Measurements from ENCODE around the gene ABL2. TPM values are rescaled to one million over a fixed set of nuclear protein-coding genes. Genes with fewer than 3 reads are reported as not detected.

Gene ABL2
- total RNA-seq, 1 experiment from 2014 or later: 38.3 TPM

DNA sequence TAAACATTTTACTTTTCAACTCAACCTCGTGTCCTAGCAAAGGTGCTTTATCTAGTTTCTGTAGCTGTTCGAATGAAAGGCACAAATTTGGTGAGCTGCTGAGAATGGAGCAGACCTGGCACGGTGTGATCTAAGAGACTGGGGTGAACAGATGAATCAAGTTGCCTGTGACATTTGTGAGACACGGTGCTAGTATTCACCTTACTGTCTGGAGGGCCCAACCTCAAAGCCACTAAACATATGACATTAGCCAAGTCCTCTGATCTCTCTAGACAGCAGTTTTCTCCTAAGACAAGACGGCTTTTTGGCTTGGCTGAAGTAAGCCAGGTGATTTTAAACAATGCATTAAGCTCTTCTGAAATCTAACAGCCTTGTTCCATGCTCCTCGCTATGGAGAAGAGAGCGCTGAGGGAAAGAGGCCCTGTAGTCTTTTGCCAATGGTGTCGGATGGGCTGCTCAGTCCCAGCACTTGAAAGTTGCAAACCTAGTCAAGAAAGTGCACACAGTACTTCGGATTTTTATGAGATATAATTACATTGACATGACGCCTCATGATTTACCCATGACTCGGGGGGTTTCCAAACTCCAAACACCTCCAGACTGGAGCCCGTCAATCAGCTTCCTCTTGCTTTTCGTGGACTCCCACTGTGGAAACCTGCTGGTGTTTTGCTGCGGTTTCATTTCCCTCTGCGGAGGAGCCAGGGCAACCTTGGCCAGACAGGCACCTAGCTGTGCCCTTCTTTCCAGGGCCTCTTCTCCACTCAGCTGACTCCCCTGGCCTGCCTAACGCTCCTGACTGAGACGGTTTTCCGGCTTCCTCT, 148.4 kb downstream of the ABL2 start:
- TF ChIP-seq, protein P1, sequence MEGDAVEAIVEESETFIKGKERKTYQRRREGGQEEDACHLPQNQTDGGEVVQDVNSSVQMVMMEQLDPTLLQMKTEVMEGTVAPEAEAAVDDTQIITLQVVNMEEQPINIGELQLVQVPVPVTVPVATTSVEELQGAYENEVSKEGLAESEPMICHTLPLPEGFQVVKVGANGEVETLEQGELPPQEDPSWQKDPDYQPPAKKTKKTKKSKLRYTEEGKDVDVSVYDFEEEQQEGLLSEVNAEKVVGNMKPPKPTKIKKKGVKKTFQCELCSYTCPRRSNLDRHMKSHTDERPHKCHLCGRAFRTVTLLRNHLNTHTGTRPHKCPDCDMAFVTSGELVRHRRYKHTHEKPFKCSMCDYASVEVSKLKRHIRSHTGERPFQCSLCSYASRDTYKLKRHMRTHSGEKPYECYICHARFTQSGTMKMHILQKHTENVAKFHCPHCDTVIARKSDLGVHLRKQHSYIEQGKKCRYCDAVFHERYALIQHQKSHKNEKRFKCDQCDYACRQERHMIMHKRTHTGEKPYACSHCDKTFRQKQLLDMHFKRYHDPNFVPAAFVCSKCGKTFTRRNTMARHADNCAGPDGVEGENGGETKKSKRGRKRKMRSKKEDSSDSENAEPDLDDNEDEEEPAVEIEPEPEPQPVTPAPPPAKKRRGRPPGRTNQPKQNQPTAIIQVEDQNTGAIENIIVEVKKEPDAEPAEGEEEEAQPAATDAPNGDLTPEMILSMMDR (IDR thresholded peaks at IDR 0.05): no peak
- TF ChIP-seq POLR2AphosphoS5 (IDR thresholded peaks at IDR 0.05; ENCODE audit: low read depth, low read length) (no peak), SIN3A (IDR thresholded peaks at IDR 0.05; ENCODE audit: borderline replicate concordance, insufficient read depth, low read depth, low read length) (no peak), TCF7L2 (IDR thresholded peaks at IDR 0.05; ENCODE audit: low read depth, low read length) (no peak)
- TF ChIP-seq, protein P2, sequence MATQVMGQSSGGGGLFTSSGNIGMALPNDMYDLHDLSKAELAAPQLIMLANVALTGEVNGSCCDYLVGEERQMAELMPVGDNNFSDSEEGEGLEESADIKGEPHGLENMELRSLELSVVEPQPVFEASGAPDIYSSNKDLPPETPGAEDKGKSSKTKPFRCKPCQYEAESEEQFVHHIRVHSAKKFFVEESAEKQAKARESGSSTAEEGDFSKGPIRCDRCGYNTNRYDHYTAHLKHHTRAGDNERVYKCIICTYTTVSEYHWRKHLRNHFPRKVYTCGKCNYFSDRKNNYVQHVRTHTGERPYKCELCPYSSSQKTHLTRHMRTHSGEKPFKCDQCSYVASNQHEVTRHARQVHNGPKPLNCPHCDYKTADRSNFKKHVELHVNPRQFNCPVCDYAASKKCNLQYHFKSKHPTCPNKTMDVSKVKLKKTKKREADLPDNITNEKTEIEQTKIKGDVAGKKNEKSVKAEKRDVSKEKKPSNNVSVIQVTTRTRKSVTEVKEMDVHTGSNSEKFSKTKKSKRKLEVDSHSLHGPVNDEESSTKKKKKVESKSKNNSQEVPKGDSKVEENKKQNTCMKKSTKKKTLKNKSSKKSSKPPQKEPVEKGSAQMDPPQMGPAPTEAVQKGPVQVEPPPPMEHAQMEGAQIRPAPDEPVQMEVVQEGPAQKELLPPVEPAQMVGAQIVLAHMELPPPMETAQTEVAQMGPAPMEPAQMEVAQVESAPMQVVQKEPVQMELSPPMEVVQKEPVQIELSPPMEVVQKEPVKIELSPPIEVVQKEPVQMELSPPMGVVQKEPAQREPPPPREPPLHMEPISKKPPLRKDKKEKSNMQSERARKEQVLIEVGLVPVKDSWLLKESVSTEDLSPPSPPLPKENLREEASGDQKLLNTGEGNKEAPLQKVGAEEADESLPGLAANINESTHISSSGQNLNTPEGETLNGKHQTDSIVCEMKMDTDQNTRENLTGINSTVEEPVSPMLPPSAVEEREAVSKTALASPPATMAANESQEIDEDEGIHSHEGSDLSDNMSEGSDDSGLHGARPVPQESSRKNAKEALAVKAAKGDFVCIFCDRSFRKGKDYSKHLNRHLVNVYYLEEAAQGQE (IDR thresholded peaks at IDR 0.05; ENCODE audit: insufficient read depth in 1 of 2, low read depth in 2 of 2, low read length in 1 of 2): no peak
- Histone ChIP-seq H3K4me3 (ENCODE audit: low read depth in 2 of 2, low read length in 2 of 2) (peak overlapping the region; percentile 74 to 85), H3K36me3 (ENCODE audit: control insufficient read depth, insufficient read depth, low read length) (peaks cover 2% of the 10 kb centered on the region; the same call in 1 of the 2 replicates), H3K27ac (ENCODE audit: low read length) (peak overlapping the region; percentile 91), H3K4me1 (ENCODE audit: control insufficient read depth, insufficient read depth, low read length) (peaks cover 5% of the 10 kb centered on the region; the same call in 1 of the 2 replicates), H3K9me3 (ENCODE audit: control insufficient read depth, insufficient read depth, low read depth, low read length) (no peaks in the 10 kb centered on the region), H3K27me3 (ENCODE audit: control insufficient read depth, insufficient read depth, low read length) (no peaks in the 10 kb centered on the region)
- in situ Hi-C loops (cut with HindIII; ENCODE audit: low pct_unique_long_range_greater_than_20kb, low sequenced_read_pairs) (no loop called here), intact Hi-C loops (cut with micrococcal nuclease; ENCODE audit: unreplicated experiment) (loop anchor here (2.0 to 10.0 kb wide), 3 partner anchors 114 to 288 kb away; partner anchors contain the start of gene SOAT1)
- ChIA-PET CTCF (interaction anchor here (0.6 kb wide), 1 partner anchor 249 kb away, joined by 3 read pairs; no protein-coding TSS in a partner anchor), POLR2A (interaction anchor here (0.7 kb wide), 1 partner anchor 170 kb away, joined by 11 read pairs; no protein-coding TSS in a partner anchor)
- BruUV-seq (replicated peaks): TSS peak; percentile 90
- ATAC-seq (peak; percentile 2), DNase-seq (ENCODE audit: low read depth, low spot score) (no peak)

DNA sequence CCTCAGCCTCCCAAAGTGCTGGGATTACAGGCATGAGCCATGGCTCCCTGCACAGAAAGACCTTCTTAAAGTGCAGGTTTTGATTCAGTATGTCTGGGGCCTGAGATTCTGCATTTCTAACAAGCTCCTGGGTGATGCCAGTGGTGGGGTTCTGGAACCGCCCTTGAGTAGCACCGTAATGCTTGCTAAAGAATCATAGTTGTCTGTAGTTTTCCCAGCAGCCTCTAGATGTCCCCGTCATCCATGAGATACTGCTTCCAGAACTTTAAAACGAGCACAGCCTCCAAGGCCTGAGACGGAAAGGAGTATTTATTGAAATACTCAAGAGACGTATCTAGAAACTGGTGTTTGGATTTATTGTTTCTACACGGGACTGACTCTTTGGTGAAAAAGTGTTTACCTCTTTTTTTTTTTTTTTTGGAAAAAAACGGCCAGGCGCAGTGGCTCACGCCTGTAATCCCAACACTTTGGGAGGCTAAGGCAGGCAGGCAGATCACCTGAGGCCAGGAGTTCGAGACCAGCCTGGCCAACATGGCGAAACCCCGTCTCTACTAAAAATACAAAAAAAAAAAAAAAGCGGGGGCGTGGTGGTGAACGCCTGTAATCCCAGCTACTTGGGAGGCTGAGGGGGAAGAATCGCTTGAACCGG, 150.2 kb downstream of the ABL2 start:
- no peaks in the 10 kb centered on the region for H3K27me3 ChIP-seq (ENCODE audit: control insufficient read depth, insufficient read depth, low read length)
- H3K27ac ChIP-seq (ENCODE audit: low read length): no peak overlapping the region
- DNase-seq (ENCODE audit: low read depth, low spot score) (peak; percentile 47), ATAC-seq (peak; percentile 41; the same call in 1 of the 2 replicates)
- ChIA-PET CTCF (interaction anchor here (0.9 kb wide), 2 partner anchors 113 to 124 kb away, joined by 8 read pairs; no protein-coding TSS in a partner anchor), POLR2A (interaction anchor here (0.6 kb wide), 1 partner anchor 42 kb away, joined by 5 read pairs; no protein-coding TSS in a partner anchor)
- in situ Hi-C loops (cut with HindIII; ENCODE audit: low pct_unique_long_range_greater_than_20kb, low sequenced_read_pairs) (no loop called here), intact Hi-C loops (cut with micrococcal nuclease; ENCODE audit: unreplicated experiment) (no loop called here)
- no TSS peak for BruUV-seq (replicated peaks)
- no peaks in the 10 kb centered on the region for H3K9me3 ChIP-seq (ENCODE audit: control insufficient read depth, insufficient read depth, low read depth, low read length)
- H3K36me3 ChIP-seq (ENCODE audit: control insufficient read depth, insufficient read depth, low read length): peaks cover 2% of the 10 kb centered on the region; the same call in 1 of the 2 replicates
- H3K4me3 ChIP-seq (ENCODE audit: low read depth in 2 of 2, low read length in 2 of 2): no peak overlapping the region
- peaks cover 5% of the 10 kb centered on the region; the same call in 1 of the 2 replicates for H3K4me1 ChIP-seq (ENCODE audit: control insufficient read depth, insufficient read depth, low read length)
- TF ChIP-seq, protein P1 (IDR thresholded peaks at IDR 0.05): peak; percentile 82
- TF ChIP-seq TCF7L2 (IDR thresholded peaks at IDR 0.05; ENCODE audit: low read depth, low read length): no peak

All from Panc1 (cell line).